Esophagus (tissue), 2 donors: ENCODE results near the gene LRP1B. TPM values are rescaled to one million over a fixed set of nuclear protein-coding genes. Genes with fewer than 3 reads are reported as not detected.

Experiments
- H3K27ac ChIP-seq, 2 donors: one replicate each; pipeline ENCODE4 v1.5.1; 2013; ENCODE audit warnings: low read depth in 2 of 2, mild to moderate bottlenecking in 2 of 2, inconsistent platforms in 1 of 2, low read length in 1 of 2, moderate library complexity in 1 of 2
- H3K27me3 ChIP-seq, 2 donors: one replicate each; pipeline ENCODE4 v1.6.1; 2013; ENCODE audit warnings: low read length in 2 of 2, control low read depth in 1 of 2, mild to moderate bottlenecking in 1 of 2; ENCODE audit not compliant: insufficient read depth in 2 of 2, control insufficient read depth in 1 of 2
- H3K36me3 ChIP-seq, 2 donors: one replicate each; pipeline ENCODE4 v1.6.1; 2013; ENCODE audit warnings: low read length in 1 of 2; ENCODE audit not compliant: control insufficient read depth in 2 of 2, insufficient read depth in 2 of 2
- H3K4me1 ChIP-seq, 2 donors: one replicate each; pipeline ENCODE4 v1.6.1; 2013; ENCODE audit warnings: low read length in 1 of 2; ENCODE audit not compliant: control insufficient read depth in 2 of 2, insufficient read depth in 2 of 2
- H3K4me3 ChIP-seq, 2 donors: one replicate each; pipeline ENCODE4 v1.5.1; 2013; ENCODE audit warnings: low read length in 2 of 2, mild to moderate bottlenecking in 2 of 2, low read depth in 1 of 2, moderate library complexity in 1 of 2
- H3K9me3 ChIP-seq, 2 donors: one replicate each; pipeline ENCODE4 v1.6.1; 2013; ENCODE audit warnings: mild to moderate bottlenecking in 2 of 2, low read depth in 1 of 2, low read length in 1 of 2, moderate library complexity in 1 of 2; ENCODE audit not compliant: control insufficient read depth in 2 of 2, insufficient read depth in 1 of 2
- WGBS, 2 donors: extraction: QIAGEN DNeasy Blood & Tissue Kit; methylation state at CpG; one replicate each; pipeline ENCODE4 v1.1.7; 2013; 5-methylcytosine and 5-hydroxymethylcytosine counted together
- polyA plus RNA-seq, 2 donors: library from polyadenylated mRNA; stranded (reverse); fragments of 200-250 nt; gene quantifications; one replicate each; pipeline ENCODE4 v1.2.3, GENCODE V29; 2013
- donor health status: healthy with polysubstance abuse.
- donor health status: Bipolar disorder and iron deficiency.

LRP1B gene
- polyA plus RNA-seq, 2 donors, result 0.02 to 0.10 TPM

DNA sequence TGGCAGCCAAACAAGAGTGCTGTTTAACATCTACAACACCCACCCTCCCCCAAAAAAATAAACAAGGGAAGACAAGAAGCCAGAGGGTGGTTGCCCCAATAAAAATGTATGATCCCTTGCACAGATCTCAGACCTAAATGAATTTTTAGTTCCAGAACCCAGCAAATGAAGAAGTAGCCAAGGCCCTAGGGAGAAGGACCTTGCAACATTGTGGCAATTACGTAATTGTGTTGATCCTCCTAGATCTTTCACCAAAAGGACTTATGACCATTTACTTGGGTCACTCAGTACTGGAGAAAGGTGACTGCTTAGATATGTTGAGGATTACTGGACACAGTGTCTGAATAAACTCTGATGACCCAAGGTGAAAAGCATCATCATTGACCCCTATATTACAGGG, 1393.8 kb downstream of the LRP1B start:
- 81 to 87% methylated on average over 1 of the region's 1 CpG for WGBS, 2 donors
- Histone ChIP-seq H3K27me3 (no peaks in the 10 kb centered on the region), H3K9me3 (peaks cover 3% of the 10 kb centered on the region in 2 donors), H3K4me1 (no peaks in the 10 kb centered on the region), H3K4me3 (no peak overlapping the region), H3K36me3 (no peaks in the 10 kb centered on the region), H3K27ac (no peak overlapping the region)

DNA sequence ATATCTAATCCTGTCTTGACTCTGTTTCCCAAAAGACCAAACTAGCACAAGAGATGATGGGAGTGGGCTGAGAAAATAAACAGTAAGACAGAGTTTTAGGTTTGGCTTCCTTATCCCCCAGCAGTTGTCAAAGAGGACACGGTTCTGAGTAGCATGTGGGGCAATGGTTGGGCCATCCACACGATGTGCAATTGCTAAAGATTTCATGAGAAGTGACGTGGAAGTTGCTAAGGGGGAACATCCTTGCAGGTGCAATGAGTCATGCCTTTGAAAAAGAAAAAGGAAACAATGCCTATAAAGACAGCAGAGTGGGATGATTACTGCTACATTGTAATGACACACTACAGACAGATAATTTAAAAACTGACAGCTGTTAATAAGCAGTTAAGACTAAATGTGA, 1395.8 kb downstream of the LRP1B start:
- no peaks in the 10 kb centered on the region for H3K36me3 ChIP-seq
- peaks cover 3% of the 10 kb centered on the region in 2 donors for H3K9me3 ChIP-seq
- no peaks in the 10 kb centered on the region for H3K27me3 ChIP-seq
- no peak overlapping the region for H3K4me3 ChIP-seq
- no peak overlapping the region for H3K27ac ChIP-seq
- H3K4me1 ChIP-seq, result no peaks in the 10 kb centered on the region
- 54 to 56% methylated on average over 3 of the region's 3 CpGs for WGBS, 2 donors

DNA sequence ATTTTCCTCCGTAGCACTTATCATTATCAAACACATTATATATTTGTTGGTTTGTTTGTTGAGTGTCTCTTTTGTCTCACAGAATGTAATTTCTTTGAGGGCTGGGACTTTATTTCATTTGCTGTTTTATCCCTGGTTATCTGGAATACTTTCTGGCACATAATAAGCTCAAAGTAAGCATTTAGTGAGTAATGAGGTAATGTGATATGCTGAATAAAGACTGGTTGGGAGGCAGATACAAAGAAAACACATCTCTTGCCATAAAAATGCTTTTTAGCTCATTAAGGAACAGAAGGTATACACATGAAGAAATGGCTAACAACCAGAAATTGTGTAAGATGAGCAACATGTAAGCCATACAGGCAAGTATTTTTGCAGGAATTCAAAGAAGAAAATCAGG, 1411.8 kb downstream of the LRP1B start:
- Histone ChIP-seq H3K4me3 (no peak overlapping the region), H3K27ac (no peak overlapping the region), H3K36me3 (no peaks in the 10 kb centered on the region), H3K9me3 (no peaks in the 10 kb centered on the region), H3K4me1 (no peaks in the 10 kb centered on the region), H3K27me3 (no peaks in the 10 kb centered on the region)
- 49 to 61% methylated on average over 1 of the region's 1 CpG for WGBS, 2 donors

DNA sequence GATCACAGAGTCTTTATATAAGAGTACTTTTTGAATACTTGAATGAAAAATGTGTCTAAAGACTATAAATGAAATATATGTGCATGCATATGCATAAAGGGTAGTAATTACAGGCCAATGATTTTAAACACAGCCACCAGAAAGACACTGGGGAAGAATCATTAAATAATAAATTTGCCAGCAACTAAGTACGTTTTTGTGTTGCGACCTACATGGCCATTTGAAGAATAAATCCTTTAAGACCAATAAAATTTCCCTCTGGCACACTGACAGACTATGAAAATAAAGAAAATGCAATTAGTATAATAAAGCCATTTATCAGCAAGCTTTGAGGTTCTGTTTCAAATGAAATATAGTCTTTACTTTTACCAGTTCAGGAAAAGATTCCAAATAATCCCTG, 1413.3 kb downstream of the LRP1B start:
- Histone ChIP-seq H3K27me3 (no peaks in the 10 kb centered on the region), H3K4me3 (no peak overlapping the region), H3K36me3 (no peaks in the 10 kb centered on the region), H3K27ac (no peak overlapping the region), H3K9me3 (no peaks in the 10 kb centered on the region), H3K4me1 (no peaks in the 10 kb centered on the region)
- WGBS, 2 donors, result 30 to 50% methylated on average over 2 of the region's 2 CpGs

DNA sequence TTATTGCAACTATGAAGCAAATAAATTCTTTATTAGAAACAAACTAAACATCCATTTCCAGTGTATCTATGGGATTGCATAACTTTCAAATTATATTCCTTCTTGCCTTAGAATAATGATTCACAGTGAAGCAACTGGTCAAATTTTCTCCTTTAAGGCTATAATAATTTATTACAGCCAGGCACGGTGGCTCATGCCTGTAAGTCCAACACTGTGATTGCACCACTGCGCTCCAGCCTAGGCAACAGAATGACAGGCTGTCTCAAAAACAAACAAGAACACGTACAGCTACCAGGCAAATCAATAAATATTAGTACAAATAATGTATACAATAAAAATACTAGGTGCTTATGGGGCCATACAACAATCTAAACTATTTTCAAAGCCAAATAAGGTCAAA, 1416.2 kb downstream of the LRP1B start:
- Histone ChIP-seq H3K9me3 (no peaks in the 10 kb centered on the region), H3K27me3 (no peaks in the 10 kb centered on the region), H3K4me3 (no peak overlapping the region), H3K27ac (no peak overlapping the region), H3K36me3 (no peaks in the 10 kb centered on the region), H3K4me1 (no peaks in the 10 kb centered on the region)
- WGBS, 2 donors, result 63 to 76% methylated on average over 3 of the region's 3 CpGs

DNA sequence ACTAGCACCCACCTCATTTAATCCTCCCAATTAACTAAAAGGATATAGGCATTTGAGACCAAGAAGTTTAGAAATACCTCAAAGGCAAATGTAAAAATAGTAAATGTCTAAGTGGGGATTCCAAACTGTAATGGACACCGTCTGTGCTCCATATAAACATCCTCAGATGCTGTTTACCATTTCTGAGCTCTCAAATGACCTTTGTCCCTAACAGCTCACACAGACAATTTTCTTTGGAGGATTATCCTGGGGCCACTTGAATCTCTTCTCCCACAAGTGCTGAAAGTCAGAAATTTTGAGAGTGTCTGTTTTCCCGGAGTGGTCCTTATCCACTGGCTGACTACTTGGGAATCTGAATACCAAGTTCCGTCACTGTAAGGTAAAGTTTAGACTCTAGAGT, 1418.9 kb downstream of the LRP1B start:
- H3K36me3 ChIP-seq, result no peaks in the 10 kb centered on the region
- H3K27ac ChIP-seq, result no peak overlapping the region
- H3K9me3 ChIP-seq, result no peaks in the 10 kb centered on the region
- no peak overlapping the region for H3K4me3 ChIP-seq
- no peaks in the 10 kb centered on the region for H3K4me1 ChIP-seq
- H3K27me3 ChIP-seq, result no peaks in the 10 kb centered on the region
- 64 to 66% methylated on average over 3 of the region's 3 CpGs for WGBS, 2 donors

DNA sequence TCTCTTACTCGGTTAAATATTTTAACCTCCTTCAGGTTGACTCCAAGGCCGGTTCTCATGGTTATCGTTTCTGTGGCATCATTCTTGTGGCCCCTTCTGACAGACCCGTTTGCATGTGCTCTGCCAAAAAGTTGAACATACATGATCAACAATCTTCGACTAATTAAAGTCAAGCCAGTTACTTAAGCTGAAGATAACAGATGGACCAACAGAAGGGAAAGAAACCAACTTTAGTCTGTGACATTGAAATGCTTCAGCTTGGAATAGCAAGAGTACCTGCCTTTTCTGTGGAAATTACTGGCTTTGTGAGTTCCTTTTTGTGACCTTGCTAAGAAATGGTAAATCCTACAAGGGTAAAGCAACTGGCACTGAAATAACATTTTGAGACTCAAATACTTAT, 1429.1 kb downstream of the LRP1B start:
- H3K4me1 ChIP-seq, result no peaks in the 10 kb centered on the region
- H3K9me3 ChIP-seq, result no peaks in the 10 kb centered on the region
- 86 to 91% methylated on average over 5 of the region's 5 CpGs for WGBS, 2 donors
- H3K27ac ChIP-seq, result no peak overlapping the region
- no peaks in the 10 kb centered on the region for H3K36me3 ChIP-seq
- no peaks in the 10 kb centered on the region for H3K27me3 ChIP-seq
- no peak overlapping the region for H3K4me3 ChIP-seq

DNA sequence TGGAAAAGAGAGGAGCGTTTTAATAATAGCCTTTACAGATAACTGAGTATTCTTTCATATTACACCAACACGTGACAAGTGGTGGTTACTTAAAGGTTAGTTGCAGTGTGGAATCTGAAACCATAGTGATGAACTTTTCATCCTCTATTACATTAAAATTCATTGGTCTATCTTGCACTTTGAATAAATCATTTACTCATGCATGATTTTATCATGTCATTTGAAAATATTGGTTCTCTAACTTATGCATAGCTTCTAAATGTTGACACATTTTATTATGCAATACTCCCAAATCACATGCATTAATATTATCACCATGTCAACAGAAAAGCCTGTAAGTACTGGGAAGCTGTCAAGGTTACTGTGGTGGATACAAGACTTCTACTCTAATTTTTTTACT, 1432.2 kb downstream of the LRP1B start:
- H3K36me3 ChIP-seq, result no peaks in the 10 kb centered on the region
- no peaks in the 10 kb centered on the region for H3K27me3 ChIP-seq
- no peak overlapping the region for H3K4me3 ChIP-seq
- H3K9me3 ChIP-seq, result no peaks in the 10 kb centered on the region
- no peak overlapping the region for H3K27ac ChIP-seq
- H3K4me1 ChIP-seq, result no peaks in the 10 kb centered on the region
- WGBS, 2 donors, result 68 to 78% methylated on average over 2 of the region's 2 CpGs

DNA sequence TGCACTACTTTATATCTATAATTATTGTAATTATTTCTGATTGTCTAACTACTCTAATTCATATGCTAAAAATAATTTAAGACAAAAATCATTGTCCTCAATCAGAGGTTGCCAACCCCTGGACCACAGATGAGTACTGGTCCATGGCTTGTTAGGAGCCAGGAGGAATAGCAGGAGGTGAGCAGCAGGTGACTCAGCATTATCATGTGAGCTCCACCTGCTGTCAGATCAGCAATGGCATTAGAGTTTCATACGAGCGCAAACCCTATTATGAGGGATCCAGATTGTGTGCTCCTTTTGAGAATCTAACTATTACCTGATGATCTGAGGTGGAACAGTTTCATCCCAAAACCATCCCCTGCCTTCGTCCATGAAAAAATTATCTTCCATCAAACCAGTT, 1434.4 kb downstream of the LRP1B start:
- no peaks in the 10 kb centered on the region for H3K9me3 ChIP-seq
- 79 to 85% methylated on average over 3 of the region's 3 CpGs for WGBS, 2 donors

DNA sequence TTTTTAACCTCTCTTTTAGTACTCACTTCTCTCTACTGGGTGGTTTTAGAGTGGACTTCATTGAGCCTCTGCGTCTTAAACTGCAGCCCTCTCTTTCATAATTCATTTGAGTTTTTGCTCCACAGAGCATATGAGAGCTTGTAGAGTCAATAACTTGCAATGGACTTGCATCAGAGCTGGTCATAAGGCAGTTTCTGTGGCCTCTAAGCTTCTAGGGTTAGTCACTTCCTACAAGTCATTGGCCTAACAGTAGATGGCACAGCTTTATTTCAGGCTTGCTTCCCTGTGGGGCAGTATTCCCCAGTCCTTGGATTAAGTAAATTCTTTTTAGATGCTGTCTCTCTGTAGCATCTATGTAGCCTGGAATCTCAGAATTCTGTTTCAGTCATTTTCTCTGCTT, 1435.7 kb downstream of the LRP1B start:
- Histone ChIP-seq H3K36me3 (no peaks in the 10 kb centered on the region), H3K27ac (no peak overlapping the region), H3K27me3 (no peaks in the 10 kb centered on the region), H3K4me1 (no peaks in the 10 kb centered on the region), H3K9me3 (no peaks in the 10 kb centered on the region), H3K4me3 (no peak overlapping the region)
- WGBS, 2 donors, result 89 to 93% methylated on average over 1 of the region's 1 CpG

More for the DNA sequence above, 1434.4 kb downstream of the LRP1B start:
- Histone ChIP-seq H3K36me3 (no peaks in the 10 kb centered on the region), H3K4me3 (no peak overlapping the region), H3K27ac (no peak overlapping the region), H3K27me3 (no peaks in the 10 kb centered on the region), H3K4me1 (no peaks in the 10 kb centered on the region)
